ENCODE data around the gene IPO13.

Gene IPO13

GRCh38 chr1:43913666-43914360, 32.9 kb upstream of the IPO13 start:
- H3K4me3 ChIP-seq (ENCODE audit: low read depth, low read length): no peak overlapping the region
- TF ChIP-seq CTCF (IDR thresholded peaks at IDR 0.05; ENCODE audit: borderline replicate concordance, insufficient read depth, low read depth, low read length): no peak

DNA sequence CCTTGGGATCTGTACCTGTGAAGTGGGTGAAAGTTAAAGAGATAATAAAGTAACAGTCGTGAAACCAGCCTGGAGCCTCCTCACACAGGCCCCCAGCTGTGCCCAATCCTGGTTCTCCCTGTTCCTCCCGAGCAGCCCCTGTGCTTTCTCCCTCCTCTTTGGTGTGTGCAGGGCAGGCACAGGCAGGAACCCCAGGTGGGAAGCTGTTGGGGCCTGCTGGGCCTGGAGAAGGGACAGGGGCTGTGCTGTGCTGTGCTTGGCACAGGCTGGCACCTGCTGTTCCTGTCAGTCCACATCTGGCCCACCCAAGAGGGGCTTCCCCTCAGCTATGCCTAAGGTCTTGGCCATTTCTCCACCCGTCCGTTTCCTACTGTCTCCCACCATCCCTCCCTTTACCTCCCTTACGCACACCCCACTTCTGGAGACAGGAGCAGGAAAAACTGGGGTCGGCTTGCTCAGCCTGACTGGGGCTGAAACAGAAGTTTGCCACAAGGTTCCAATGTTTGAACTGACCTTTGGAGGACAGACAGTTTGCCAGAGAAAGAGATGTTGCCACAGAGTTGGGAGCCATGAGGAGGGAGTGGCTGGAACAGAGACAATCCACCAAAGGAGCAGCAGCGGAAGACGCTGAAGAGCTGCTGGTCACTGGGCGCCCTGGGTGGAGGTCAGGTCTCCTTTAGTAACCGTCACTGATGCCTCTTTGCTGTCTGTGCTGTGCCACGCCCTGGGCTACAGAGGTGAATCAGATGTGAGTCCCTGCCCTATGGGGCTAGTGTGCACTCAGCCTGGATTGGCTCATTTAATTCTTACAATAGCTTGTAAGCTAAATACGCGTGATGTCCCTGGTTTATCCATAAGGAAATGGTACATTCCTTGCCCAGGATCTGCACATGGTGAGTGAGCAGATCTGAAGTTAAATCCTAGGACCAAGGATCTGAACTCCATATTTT, 31.9 kb upstream of the IPO13 start:
- no peak overlapping the region for H3K4me3 ChIP-seq (ENCODE audit: low read depth, low read length)
- TF ChIP-seq CTCF (IDR thresholded peaks at IDR 0.05; ENCODE audit: borderline replicate concordance, insufficient read depth, low read depth, low read length): no peak

DNA sequence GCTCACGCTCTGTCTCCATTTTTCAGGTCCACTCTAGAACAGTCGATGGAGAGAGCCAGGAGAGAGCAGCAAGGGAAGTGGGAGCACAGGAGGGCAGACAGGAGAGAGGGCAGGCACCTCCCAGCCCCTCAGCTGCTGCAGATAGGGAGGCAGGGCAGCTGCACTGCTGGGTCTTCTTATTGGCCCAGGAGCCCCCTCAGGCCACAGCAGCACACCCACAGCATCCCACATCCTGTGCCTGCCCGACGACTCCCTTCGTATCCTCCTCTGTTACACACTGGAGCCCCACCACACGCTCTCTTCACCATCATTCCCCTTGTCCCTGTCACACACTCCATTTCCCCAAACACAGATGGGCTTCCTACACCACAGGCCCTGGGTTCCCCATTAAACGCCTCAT, 26.8 kb upstream of the IPO13 start:
- no peak for TF ChIP-seq CTCF (IDR thresholded peaks at IDR 0.05; ENCODE audit: borderline replicate concordance, insufficient read depth, low read depth, low read length)

DNA sequence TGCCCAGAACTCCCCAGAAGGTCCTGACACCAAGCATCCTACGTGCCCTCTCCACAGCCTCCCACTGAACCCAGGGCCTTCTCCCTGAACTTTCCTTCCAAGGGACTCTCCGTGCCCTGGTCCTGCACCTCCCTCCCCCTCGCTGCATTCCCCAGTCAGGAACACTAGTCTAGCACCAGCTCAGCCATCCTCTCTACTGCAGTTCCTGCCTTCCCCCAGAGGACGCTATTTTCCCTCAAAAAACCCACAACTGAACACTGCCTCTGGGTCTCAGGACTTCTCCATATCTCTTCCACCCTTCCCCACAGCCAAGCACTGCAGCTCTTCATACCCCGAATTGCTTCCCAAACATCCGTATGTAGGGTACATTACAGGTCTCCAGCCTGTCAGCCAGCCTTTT, 25.7 kb upstream of the IPO13 start:
- no peak for TF ChIP-seq CTCF (IDR thresholded peaks at IDR 0.05; ENCODE audit: borderline replicate concordance, insufficient read depth, low read depth, low read length)
- no peak overlapping the region for H3K4me3 ChIP-seq (ENCODE audit: low read depth, low read length)

More for the DNA sequence above, 26.8 kb upstream of the IPO13 start:
- no peak overlapping the region for H3K4me3 ChIP-seq (ENCODE audit: low read depth, low read length)

GRCh38 chr1:43924516-43924915, 22.2 kb upstream of the IPO13 start:
- TF ChIP-seq CTCF (IDR thresholded peaks at IDR 0.05; ENCODE audit: borderline replicate concordance, insufficient read depth, low read depth, low read length): no peak
- no peak overlapping the region for H3K4me3 ChIP-seq (ENCODE audit: low read depth, low read length)

DNA sequence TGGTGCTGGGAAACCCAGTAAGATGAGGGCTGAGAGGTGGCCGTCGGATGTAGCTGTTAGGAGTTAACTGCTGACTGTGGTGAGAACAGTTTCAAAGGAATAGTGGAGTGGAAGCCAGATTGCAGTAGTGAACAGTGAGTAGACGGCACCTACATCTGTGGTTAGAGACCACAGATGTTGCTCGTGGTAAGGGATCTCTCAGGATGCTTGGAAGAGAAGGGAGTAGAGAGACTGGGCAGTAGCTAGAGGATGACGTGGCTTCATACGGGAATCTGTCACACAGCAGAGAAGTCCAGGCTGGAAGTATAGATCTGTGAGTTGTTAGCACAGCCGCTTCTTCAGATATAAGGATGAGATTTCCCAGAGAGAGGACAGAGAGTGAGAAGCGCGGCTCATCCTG, 20.9 kb upstream of the IPO13 start:
- H3K4me3 ChIP-seq (ENCODE audit: low read depth, low read length): no peak overlapping the region
- TF ChIP-seq CTCF (IDR thresholded peaks at IDR 0.05; ENCODE audit: borderline replicate concordance, insufficient read depth, low read depth, low read length): no peak

All from GM12875 (cell line).